Measurements from ENCODE around the gene HYCC1. TPM values are rescaled to one million over a fixed set of nuclear protein-coding genes. Genes with fewer than 3 reads are reported as not detected.
A peak's percentile ranks its signal among the peaks of the same experiment; 100 is the strongest.

HYCC1 gene
- total RNA-seq (2013) = 28.3 TPM
- 10 to 100 TPM in 2 of 3 donors, 1 to 10 TPM in 1; 4.7 to 12.7 (median 12.1) TPM for polyA plus RNA-seq
- 7.3 and 8.7 TPM in 2 replicates for polyA minus RNA-seq
- total RNA-seq = 53.7 to 154 (median 71.1) reads per million in 11 experiments

GRCh38 chr7:23013715-23014649 is at the start of gene HYCC1:
Gene HYCC1, minus strand, starts transcription at chr7:23014130. Its CDS starts 23,019 bp downstream, at chr7:22991111.
- TF ChIP-seq CTCF (IDR thresholded peaks at IDR 0.05) = peak; percentile 83
- H3K27me3 ChIP-seq (ENCODE audit: control insufficient read depth in 2 of 2, insufficient read depth in 2 of 2, low read length in 2 of 2) = no peaks in the 10 kb centered on the region
- H3K9ac ChIP-seq (ENCODE audit: insufficient read depth, low read length, poor library complexity, severe bottlenecking) = peak within 1 kb of the TSS; percentile 75
- H3K4me1 ChIP-seq (ENCODE audit: control insufficient read depth in 1 of 2, insufficient read depth in 2 of 2, low read length in 2 of 2) = peaks cover 63 to 78% of the 10 kb centered on the region in 2 donors
- peak within 1 kb of the TSS; percentile 86 for H2AFZ ChIP-seq (ENCODE audit: insufficient read depth, low read depth, low read length, poor library complexity, severe bottlenecking)
- WGBS (ENCODE audit: insufficient coverage) = under 1% methylated on average over 54 of the region's 61 CpGs
- H3K36me3 Mint-ChIP-seq = no peaks in the 10 kb centered on the region
- peaks cover 0 to 4% (median 2%) of the 10 kb centered on the region in 3 donors for H3K27me3 Mint-ChIP-seq (ENCODE audit: low read depth in 3 of 3)
- H3K79me2 ChIP-seq (ENCODE audit: insufficient read depth, low read length) = peaks cover 45% of the 10 kb centered on the region
- H3K27ac Mint-ChIP-seq = peak within 1 kb of the TSS; percentile 75 to 93 (median 90)
- H3K4me1 Mint-ChIP-seq = peaks cover 29% of the 10 kb centered on the region
- peaks cover 27% of the 10 kb centered on the region for H4K20me1 ChIP-seq (ENCODE audit: insufficient read depth, low read length)
- no peaks in the 10 kb centered on the region for H3K9me3 ChIP-seq (replicated peaks in 1 of 2; ENCODE audit: control insufficient read depth in 1 of 2, insufficient read depth in 1 of 2, low read length in 2 of 2)
- peak within 1 kb of the TSS; percentile 89 for H3K4me2 ChIP-seq (replicated peaks; ENCODE audit: extremely low read depth, low read length, poor library complexity, severe bottlenecking)
- H3K36me3 ChIP-seq (replicated peaks in 1 of 2; ENCODE audit: control insufficient read depth in 1 of 2, insufficient read depth in 2 of 2, low read length in 2 of 2) = no peaks in the 10 kb centered on the region
- peak within 1 kb of the TSS; percentile 76 to 77 for H3K27ac ChIP-seq (ENCODE audit: low read depth in 1 of 2, low read length in 2 of 2)
- H3K9me3 Mint-ChIP-seq = peaks cover 0 to 3% (median 0%) of the 10 kb centered on the region in 7 donors
- H3K4me3 Mint-ChIP-seq = peak within 1 kb of the TSS; percentile 94 to 95
- peak; percentile 98 to 99 (median 99) for DNase-seq
- intact Hi-C loops (cut with micrococcal nuclease) = loop anchor here (2.0 to 10.0 kb wide), 3 partner anchors 43 to 449 kb away; no protein-coding TSS in a partner anchor
- H3K4me3 ChIP-seq (replicated peaks in 1 of 3; ENCODE audit: low read depth in 2 of 3, low read length in 3 of 3) = peak within 1 kb of the TSS; percentile 81 to 92 (median 89)

GRCh38 chr7:23062452-23062851 is 48.5 kb upstream of the HYCC1 start:
- Histone ChIP-seq H3K4me2 (replicated peaks; ENCODE audit: extremely low read depth, low read length, poor library complexity, severe bottlenecking) (no peak overlapping the region), H2AFZ (ENCODE audit: insufficient read depth, low read depth, low read length, poor library complexity, severe bottlenecking) (no peak overlapping the region), H3K9me3 (replicated peaks in 1 of 2; ENCODE audit: control insufficient read depth in 1 of 2, insufficient read depth in 1 of 2, low read length in 2 of 2) (no peaks in the 10 kb centered on the region), H3K4me3 (replicated peaks in 1 of 3; ENCODE audit: low read depth in 2 of 3, low read length in 3 of 3) (no peak overlapping the region), H3K79me2 (ENCODE audit: insufficient read depth, low read length) (no peaks in the 10 kb centered on the region), H3K27me3 (ENCODE audit: control insufficient read depth in 2 of 2, insufficient read depth in 2 of 2, low read length in 2 of 2) (no peaks in the 10 kb centered on the region), H3K36me3 (replicated peaks in 1 of 2; ENCODE audit: control insufficient read depth in 1 of 2, insufficient read depth in 2 of 2, low read length in 2 of 2) (no peaks in the 10 kb centered on the region), H4K20me1 (ENCODE audit: insufficient read depth, low read length) (no peaks in the 10 kb centered on the region), H3K4me1 (ENCODE audit: control insufficient read depth in 1 of 2, insufficient read depth in 2 of 2, low read length in 2 of 2) (no peaks in the 10 kb centered on the region), H3K27ac (ENCODE audit: low read depth in 1 of 2, low read length in 2 of 2) (no peak overlapping the region), H3K9ac (ENCODE audit: insufficient read depth, low read length, poor library complexity, severe bottlenecking) (no peak overlapping the region)
- TF ChIP-seq CTCF (IDR thresholded peaks at IDR 0.05) = no peak
- no peak for DNase-seq
- no peaks in the 10 kb centered on the region for H3K9me3 Mint-ChIP-seq
- no peak overlapping the region for H3K27ac Mint-ChIP-seq
- WGBS (ENCODE audit: insufficient coverage) = 94% methylated on average over 2 of the region's 7 CpGs
- H3K36me3 Mint-ChIP-seq = no peaks in the 10 kb centered on the region
- intact Hi-C loops (cut with micrococcal nuclease) = no loop called here
- H3K4me1 Mint-ChIP-seq = peaks cover 5% of the 10 kb centered on the region
- peaks cover 0 to 1% (median 1%) of the 10 kb centered on the region in 3 donors for H3K27me3 Mint-ChIP-seq (ENCODE audit: low read depth in 3 of 3)
- no peak overlapping the region for H3K4me3 Mint-ChIP-seq

Measured in CD14-positive monocyte (primary cell).